VCaP (cell line): ENCODE measurements around the gene IREB2.

ENCODE experiments used
- H3K27ac ChIP-seq: fragments of 450-650 bp; 2 replicates; pipeline ENCODE4 v1.5.1; 2017
- CTCF ChIP-seq: fragments of 450-650 bp; conservative IDR thresholded peaks from 2 replicates; pipeline ENCODE4 v1.5.1; 2017; ENCODE audit warnings: mild to moderate bottlenecking, moderate library complexity

The IREB2 gene

GRCh38 chr15:78406016-78406585 is 31.9 kb upstream of the IREB2 start:
- no peak overlapping the region for H3K27ac ChIP-seq
- no peak for TF ChIP-seq CTCF

GRCh38 chr15:78407608-78408354 is 30.2 kb upstream of the IREB2 start:
- no peak overlapping the region for H3K27ac ChIP-seq
- TF ChIP-seq CTCF = no peak

- no peak overlapping the region for H3K27ac ChIP-seq
- TF ChIP-seq CTCF = no peak
These were observed 29.7 kb upstream of the IREB2 start for GRCh38 chr15:78408355-78408640.

GRCh38 chr15:78408961-78409360 is 29.1 kb upstream of the IREB2 start:
- TF ChIP-seq CTCF = no peak
- H3K27ac ChIP-seq = no peak overlapping the region

- H3K27ac ChIP-seq = no peak overlapping the region
- TF ChIP-seq CTCF = no peak
These were observed 27.0 kb upstream of the IREB2 start for GRCh38 chr15:78411061-78411460.

GRCh38 chr15:78414621-78415250 is 23.3 kb upstream of the IREB2 start:
- H3K27ac ChIP-seq = no peak overlapping the region
- no peak for TF ChIP-seq CTCF

GRCh38 chr15:78415284-78415683 is 22.7 kb upstream of the IREB2 start:
- TF ChIP-seq CTCF = peak; percentile 77
- no peak overlapping the region for H3K27ac ChIP-seq
